Measurements from ENCODE around the gene CCDC30. TPM values are rescaled to one million over a fixed set of nuclear protein-coding genes. Genes with fewer than 3 reads are reported as not detected.

Gene CCDC30
- total and polyA plus RNA-seq, 10 of the 15 experiments (the other 5 are each of a cell fraction or from before 2014, with no cell fraction given): 0.46 to 1.8 (median 1.0) TPM

DNA sequence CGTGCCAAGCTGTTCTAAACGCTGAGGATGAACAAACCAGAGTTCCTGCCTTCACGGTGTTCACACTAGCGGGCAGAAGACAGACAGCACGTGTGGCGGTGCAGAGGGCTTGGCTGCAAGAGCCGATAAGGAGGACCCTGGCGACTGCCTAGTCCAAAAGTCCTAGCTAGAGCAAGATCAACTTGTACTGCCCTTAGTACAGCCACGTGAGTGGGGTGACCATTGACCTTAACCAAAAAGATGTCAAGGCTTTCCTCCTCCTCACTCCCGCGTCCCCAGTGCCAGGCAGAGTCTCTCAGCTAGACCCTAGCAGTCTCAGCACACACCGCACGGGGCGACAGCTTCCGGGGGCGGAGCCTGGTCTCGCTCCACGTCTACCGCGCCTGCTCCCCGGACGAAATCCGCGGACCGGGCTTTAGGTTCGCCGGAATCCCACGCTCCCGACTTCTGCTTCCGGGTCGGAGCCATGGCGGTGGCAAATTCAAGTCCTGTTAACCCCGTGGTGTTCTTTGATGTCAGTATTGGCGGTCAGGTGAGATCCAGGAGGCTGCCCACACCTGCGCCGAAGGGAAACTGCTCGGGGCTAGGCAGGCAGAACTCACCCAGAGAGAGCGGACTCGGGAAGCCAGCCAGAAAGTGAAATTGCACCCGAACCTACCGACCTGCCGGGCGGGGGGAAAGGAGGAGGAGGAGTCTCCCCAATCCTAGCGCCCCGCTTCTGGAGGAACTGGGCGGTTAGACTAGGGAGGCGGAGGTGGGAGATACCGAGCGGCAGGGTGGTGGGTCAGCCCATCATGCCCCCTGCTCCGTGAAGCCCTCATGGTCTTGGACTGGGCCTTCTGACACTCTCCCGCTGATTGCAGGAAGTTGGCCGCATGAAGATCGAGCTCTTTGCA, 195.1 kb downstream of the CCDC30 start, which contains the start of gene PPIH (continued):
- TF ChIP-seq CBX5 (IDR thresholded peaks at IDR 0.05; ENCODE audit: low read depth) (no peak), PML (IDR thresholded peaks at IDR 0.05; ENCODE audit: low read length) (peak; percentile 83), TCF7 (IDR thresholded peaks at IDR 0.05; ENCODE audit: borderline replicate concordance) (peak; percentile 96), RB1 (IDR thresholded peaks at IDR 0.05; ENCODE audit: borderline replicate concordance) (no peak; the same call in 1 of the 2 replicates), RELA (IDR thresholded peaks at IDR 0.05; ENCODE audit: borderline replicate concordance, partially characterized antibody) (peak; percentile 69), FOXK2 (IDR thresholded peaks at IDR 0.05) (no peak; the same call in 1 of the 2 replicates), YBX1 (IDR thresholded peaks at IDR 0.05) (no peak), SPI1 (IDR thresholded peaks at IDR 0.05; ENCODE audit: borderline replicate concordance, insufficient read depth, low read depth, low read length) (no peak), CREB1 (IDR thresholded peaks at IDR 0.05; ENCODE audit: low read depth) (peak; percentile 79), JUNB (IDR thresholded peaks at IDR 0.05) (no peak), RCOR1 (conservative IDR thresholded peaks at IDR 0.05; ENCODE audit: low read depth, low read length) (0 out of 2 replicates have a peak, but pooled peaks have one; percentile 35), TAF1 (IDR thresholded peaks at IDR 0.05; ENCODE audit: borderline replicate concordance, low read depth, low read length) (peak; percentile 25; the same call in 1 of the 2 replicates), SIN3A (IDR thresholded peaks at IDR 0.05; ENCODE audit: low read depth, low read length) (peak; percentile 98), NR2F1 (conservative IDR thresholded peaks at IDR 0.05) (peak; percentile 79), HDGF (IDR thresholded peaks at IDR 0.05) (0 out of 2 replicates have a peak, but pooled peaks have one; percentile 34), JUND (IDR thresholded peaks at IDR 0.05; ENCODE audit: low read depth, low read length) (no peak), ATF7 (IDR thresholded peaks at IDR 0.05; ENCODE audit: low read depth) (0 out of 2 replicates have a peak, but pooled peaks have one; percentile 29), IKZF2 (IDR thresholded peaks at IDR 0.05) (peak; percentile 13 to 54; a peak in 2 of 4 replicates), EGR1 (IDR thresholded peaks at IDR 0.05; ENCODE audit: borderline replicate concordance in 1 of 2, low read depth in 2 of 2, low read length in 2 of 2) (peak; percentile 36 to 84)
- TF ChIP-seq, protein P1, sequence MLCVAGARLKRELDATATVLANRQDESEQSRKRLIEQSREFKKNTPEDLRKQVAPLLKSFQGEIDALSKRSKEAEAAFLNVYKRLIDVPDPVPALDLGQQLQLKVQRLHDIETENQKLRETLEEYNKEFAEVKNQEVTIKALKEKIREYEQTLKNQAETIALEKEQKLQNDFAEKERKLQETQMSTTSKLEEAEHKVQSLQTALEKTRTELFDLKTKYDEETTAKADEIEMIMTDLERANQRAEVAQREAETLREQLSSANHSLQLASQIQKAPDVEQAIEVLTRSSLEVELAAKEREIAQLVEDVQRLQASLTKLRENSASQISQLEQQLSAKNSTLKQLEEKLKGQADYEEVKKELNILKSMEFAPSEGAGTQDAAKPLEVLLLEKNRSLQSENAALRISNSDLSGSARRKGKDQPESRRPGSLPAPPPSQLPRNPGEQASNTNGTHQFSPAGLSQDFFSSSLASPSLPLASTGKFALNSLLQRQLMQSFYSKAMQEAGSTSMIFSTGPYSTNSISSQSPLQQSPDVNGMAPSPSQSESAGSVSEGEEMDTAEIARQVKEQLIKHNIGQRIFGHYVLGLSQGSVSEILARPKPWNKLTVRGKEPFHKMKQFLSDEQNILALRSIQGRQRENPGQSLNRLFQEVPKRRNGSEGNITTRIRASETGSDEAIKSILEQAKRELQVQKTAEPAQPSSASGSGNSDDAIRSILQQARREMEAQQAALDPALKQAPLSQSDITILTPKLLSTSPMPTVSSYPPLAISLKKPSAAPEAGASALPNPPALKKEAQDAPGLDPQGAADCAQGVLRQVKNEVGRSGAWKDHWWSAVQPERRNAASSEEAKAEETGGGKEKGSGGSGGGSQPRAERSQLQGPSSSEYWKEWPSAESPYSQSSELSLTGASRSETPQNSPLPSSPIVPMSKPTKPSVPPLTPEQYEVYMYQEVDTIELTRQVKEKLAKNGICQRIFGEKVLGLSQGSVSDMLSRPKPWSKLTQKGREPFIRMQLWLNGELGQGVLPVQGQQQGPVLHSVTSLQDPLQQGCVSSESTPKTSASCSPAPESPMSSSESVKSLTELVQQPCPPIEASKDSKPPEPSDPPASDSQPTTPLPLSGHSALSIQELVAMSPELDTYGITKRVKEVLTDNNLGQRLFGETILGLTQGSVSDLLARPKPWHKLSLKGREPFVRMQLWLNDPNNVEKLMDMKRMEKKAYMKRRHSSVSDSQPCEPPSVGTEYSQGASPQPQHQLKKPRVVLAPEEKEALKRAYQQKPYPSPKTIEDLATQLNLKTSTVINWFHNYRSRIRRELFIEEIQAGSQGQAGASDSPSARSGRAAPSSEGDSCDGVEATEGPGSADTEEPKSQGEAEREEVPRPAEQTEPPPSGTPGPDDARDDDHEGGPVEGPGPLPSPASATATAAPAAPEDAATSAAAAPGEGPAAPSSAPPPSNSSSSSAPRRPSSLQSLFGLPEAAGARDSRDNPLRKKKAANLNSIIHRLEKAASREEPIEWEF (IDR thresholded peaks at IDR 0.05; ENCODE audit: insufficient replicate concordance, low read depth, low read length): no peak
- TF ChIP-seq, protein P2, sequence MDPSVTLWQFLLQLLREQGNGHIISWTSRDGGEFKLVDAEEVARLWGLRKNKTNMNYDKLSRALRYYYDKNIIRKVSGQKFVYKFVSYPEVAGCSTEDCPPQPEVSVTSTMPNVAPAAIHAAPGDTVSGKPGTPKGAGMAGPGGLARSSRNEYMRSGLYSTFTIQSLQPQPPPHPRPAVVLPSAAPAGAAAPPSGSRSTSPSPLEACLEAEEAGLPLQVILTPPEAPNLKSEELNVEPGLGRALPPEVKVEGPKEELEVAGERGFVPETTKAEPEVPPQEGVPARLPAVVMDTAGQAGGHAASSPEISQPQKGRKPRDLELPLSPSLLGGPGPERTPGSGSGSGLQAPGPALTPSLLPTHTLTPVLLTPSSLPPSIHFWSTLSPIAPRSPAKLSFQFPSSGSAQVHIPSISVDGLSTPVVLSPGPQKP (IDR thresholded peaks at IDR 0.05; ENCODE audit: low read depth, low read length): peak; percentile 72
- TF ChIP-seq, protein P3, sequence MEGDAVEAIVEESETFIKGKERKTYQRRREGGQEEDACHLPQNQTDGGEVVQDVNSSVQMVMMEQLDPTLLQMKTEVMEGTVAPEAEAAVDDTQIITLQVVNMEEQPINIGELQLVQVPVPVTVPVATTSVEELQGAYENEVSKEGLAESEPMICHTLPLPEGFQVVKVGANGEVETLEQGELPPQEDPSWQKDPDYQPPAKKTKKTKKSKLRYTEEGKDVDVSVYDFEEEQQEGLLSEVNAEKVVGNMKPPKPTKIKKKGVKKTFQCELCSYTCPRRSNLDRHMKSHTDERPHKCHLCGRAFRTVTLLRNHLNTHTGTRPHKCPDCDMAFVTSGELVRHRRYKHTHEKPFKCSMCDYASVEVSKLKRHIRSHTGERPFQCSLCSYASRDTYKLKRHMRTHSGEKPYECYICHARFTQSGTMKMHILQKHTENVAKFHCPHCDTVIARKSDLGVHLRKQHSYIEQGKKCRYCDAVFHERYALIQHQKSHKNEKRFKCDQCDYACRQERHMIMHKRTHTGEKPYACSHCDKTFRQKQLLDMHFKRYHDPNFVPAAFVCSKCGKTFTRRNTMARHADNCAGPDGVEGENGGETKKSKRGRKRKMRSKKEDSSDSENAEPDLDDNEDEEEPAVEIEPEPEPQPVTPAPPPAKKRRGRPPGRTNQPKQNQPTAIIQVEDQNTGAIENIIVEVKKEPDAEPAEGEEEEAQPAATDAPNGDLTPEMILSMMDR (IDR thresholded peaks at IDR 0.05 in 2 of 3, conservative IDR thresholded peaks at IDR 0.05 in 1 of 3; ENCODE audit: control insufficient read depth in 2 of 3, extremely low read depth in 1 of 3, insufficient read depth in 1 of 3, low read depth in 3 of 3, low read length in 3 of 3): peak in 1 of 3 experiments; percentile 28; a peak in 1 of 6 replicates

Measured in GM12878 (cell line).